NCI-H226 (cell line): ENCODE measurements around the gene PI4K2A.

Source experiments
- DNase-seq: peaks from one replicate; pipeline ENCODE4 v3.0.0-alpha.2; 2015

Gene PI4K2A

DNA sequence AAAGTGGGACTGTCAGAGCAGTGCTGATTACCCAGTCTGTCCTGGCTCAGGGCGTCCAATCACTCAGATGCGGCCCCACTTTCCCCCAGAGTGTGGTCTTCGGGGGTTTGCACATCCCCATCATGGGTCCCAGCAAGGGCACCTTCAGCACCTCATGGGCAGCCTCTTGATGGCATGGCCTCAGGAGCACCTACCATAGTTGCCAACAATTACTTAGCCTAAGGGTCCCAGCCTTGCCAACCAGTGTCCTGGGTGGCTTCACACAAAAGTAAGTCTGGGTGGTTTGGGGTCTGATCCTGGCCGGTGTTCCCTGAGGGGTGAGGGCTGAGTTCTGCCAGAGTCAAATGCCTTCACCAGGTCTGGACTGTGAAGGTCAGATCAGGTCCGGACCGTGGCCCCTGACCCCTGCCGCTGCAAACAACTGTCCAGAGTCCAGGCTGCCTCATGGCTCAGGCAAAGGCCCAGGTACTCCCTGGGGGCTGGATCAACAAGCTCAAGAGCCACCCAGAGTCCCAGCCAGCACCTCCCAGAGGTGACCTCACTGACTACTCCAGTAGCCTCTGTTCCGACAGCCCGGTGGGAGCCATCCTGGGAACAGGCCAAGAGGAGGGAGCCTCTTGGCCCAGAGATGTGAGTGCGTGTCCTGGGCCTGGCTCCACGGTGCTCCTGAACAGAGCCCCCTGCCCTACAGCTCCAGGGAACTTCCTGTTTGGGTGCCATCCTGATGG lies 66.8 kb downstream of the PI4K2A start:
- DNase-seq = no peak

DNA sequence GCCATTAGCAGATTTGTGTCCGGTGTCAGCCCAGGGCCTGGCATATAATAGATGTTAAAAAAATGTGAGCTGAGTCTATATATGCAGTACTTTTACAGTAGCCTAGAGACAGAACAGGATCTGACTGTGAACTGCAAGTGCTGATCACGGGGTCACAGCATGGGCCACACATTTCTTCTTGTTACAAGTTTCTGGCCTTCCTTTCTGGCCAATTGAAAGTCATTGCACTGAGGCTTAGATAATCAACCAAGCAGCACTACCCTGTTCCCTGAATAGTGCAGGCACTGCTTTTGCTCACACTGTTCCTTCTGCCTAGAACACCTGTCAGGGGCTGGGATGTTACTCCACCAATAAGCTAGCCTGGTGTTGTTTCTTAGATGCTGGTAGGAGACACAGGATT lies 67.7 kb downstream of the PI4K2A start:
- DNase-seq = no peak

DNA sequence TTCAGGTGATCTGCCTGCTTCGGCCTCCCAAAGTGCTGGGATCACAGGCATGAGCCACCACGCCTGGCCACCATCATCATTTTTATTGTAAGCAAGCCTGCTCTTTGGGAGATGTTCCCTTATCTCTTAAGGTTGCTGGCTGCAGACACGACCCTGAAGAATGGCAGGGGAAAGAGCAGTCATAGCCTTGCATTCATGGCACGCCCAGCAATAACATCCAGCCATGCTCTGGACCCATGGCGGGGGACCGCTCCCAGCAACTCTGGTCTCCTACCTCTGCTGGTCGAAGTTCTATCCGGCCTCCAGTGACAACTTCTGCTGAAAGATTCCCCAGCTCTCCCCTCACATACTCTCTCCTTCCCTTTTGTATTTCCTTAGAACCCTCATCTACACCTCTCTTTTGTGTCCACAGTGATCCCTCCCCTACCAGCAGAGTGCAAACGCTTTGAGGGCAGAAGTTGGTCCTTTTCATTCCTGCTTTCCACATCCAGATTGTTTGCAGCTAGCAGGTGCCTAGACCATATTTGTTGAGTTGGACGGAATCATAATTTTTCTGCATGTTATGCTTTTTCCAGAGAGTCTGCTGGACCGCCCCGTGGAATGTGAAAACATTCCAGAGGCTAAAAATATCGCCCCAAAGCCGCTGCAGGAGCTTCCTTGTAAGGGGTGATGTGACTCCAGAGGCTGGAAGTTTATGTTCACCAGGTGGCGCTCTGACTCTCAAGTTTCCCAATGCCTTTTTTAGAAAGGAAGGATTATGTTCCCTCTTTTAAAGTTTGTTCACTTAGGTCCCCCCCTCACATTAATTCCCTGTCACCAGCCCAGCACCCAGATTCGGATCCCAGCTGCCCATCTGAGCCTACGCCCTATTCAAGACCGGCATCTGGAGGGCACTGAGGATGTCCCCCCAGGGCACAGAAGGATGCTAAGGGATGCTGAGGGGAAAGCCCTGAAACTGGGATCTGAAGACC lies 68.8 kb downstream of the PI4K2A start:
- DNase-seq = peak; percentile 57

DNA sequence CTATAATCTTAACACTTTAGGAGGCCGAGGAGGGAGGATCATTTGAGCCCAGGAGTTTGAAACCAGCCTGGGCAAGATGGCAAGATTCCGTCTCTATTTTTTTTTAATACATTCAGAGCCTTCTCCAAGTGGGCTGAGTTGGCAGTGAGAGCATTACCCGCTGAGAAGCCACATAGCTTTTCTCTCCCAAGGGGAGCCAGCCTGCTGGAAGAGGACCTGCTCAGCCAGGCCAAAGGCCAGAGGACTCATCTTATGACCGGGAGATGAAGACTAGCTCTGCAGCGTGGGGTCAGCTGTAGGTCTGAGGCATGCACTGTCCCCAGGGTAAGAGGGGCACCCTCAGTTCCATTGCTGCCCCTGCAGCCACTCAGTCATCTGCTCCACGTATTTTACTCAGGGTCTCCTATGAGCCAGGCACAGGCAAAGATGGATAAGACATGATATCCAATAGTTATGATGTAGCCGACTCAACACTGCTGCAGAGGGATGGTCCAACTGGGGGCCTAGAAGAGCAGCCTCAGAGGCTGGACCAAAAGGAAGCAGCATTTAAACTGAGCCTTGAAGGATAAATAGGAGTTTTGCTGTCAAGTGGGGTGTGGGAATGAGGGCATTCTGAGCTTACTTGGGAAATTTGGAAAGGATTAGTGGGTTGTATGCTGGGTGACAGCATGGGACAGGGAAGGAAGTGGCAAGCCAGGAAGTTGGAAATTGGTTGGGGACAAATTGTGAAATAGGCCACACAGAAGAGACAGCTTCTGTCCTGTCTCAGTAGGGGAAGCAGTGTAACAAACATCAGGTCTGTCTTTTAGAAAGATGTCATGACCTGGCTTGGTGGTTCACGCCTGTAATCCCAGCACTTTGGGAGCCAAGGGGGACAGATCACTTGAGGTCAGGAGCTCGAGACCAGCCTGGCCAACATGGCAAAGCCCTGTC lies 71.4 kb downstream of the PI4K2A start:
- DNase-seq = no peak

- DNase-seq = peak; percentile 80
These were observed 72.9 kb downstream of the PI4K2A start, which contains the start of gene MARVELD1 for GRCh38 chr10:97713339-97713825. TSS of gene MARVELD1 (plus strand) at chr10:97713730. CDS start at chr10:97713877, 147 bp downstream.

DNA sequence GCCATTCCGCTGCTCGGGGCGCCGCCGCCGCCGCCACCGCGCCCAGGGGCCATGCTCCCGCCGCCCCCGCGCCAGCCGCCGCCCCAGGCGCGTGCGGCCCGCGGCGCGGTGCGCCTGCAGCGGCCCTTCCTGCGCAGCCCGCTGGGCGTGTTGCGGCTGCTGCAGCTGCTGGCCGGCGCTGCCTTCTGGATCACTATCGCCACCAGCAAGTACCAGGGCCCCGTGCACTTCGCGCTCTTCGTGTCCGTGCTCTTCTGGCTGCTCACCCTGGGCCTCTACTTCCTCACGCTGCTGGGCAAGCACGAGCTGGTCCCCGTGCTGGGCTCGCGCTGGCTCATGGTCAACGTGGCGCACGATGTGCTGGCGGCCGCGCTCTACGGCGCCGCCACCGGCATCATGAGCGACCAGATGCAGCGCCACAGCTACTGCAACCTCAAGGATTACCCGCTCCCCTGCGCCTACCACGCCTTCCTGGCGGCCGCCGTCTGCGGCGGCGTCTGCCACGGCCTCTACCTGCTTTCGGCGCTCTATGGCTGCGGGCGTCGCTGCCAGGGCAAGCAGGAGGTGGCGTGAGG lies 73.4 kb downstream of the PI4K2A start:
- DNase-seq = peak; percentile 63

- peak; percentile 70 for DNase-seq
These were observed 74.2 kb downstream of the PI4K2A start for GRCh38 chr10:97714401-97715258.

- no peak for DNase-seq
These were observed 74.9 kb downstream of the PI4K2A start for GRCh38 chr10:97715259-97715874.

- no peak for DNase-seq
These were observed 77.2 kb downstream of the PI4K2A start for GRCh38 chr10:97717627-97718026.

DNA sequence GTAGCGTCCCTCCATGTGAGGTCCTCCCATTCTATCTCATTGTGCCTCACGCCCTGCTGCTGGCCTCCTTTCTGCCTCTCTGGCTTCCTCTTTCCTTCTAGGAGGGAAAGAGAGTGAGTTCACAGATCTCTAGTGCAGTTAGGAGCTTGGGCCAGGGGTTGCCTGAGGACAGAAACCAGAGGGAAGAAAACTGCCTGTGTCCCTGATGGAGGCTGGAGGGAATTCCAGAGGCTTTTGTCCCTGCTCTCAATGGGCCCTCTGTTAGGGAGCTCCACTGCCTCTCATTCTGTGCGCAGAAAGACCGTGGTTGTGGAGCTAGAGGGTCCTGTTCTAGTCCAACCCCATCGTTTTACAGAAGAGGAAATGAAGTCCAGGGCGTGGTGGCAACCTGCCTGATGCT lies 77.7 kb downstream of the PI4K2A start:
- no peak for DNase-seq

GRCh38 chr10:97718659-97719142 lies 78.2 kb downstream of the PI4K2A start:
- DNase-seq = peak; percentile 78

GRCh38 chr10:97719602-97720001 lies 79.1 kb downstream of the PI4K2A start:
- no peak for DNase-seq

GRCh38 chr10:97721871-97722780 lies 81.7 kb downstream of the PI4K2A start:
- DNase-seq = no peak

- no peak for DNase-seq
These were observed 82.5 kb downstream of the PI4K2A start for GRCh38 chr10:97723001-97723400.

DNA sequence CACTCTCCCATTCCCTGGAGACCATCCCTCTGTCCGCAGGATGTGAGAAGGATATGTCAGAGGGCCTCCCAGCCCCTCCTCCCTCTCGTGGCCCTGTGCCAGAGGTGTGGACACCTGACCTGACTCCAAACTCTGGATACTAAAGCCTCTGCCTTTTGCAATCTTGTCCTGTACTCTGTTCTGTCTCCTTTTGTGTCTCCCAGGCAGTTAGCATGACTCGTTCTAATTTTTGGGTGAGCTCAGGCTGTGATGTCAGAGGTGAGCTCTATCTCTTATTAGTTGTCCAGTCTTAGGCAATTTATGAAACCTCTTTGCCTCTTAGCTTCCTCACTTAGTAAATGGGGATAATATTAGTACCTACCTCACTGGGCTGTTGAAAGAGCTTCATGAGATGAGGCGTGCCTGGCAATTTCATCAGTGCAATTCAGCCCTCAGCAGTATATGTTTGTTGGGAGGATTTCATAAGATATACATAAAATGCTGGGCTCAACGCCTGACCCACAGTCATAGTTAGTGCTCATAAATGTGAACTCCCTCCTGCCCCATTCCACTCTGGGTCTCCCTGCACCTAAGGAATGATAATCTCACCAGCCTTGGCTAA lies 84.0 kb downstream of the PI4K2A start:
- DNase-seq = peak; percentile 68
